ENCODE data around the gene NDUFS6.

GRCh38 chr5:1757511-1757910 is 43.7 kb upstream of the NDUFS6 start:
- TF ChIP-seq POLR2A (IDR thresholded peaks at IDR 0.05) (no peak), POLR2AphosphoS5 (IDR thresholded peaks at IDR 0.05) (no peak)
- TF ChIP-seq, protein P1, sequence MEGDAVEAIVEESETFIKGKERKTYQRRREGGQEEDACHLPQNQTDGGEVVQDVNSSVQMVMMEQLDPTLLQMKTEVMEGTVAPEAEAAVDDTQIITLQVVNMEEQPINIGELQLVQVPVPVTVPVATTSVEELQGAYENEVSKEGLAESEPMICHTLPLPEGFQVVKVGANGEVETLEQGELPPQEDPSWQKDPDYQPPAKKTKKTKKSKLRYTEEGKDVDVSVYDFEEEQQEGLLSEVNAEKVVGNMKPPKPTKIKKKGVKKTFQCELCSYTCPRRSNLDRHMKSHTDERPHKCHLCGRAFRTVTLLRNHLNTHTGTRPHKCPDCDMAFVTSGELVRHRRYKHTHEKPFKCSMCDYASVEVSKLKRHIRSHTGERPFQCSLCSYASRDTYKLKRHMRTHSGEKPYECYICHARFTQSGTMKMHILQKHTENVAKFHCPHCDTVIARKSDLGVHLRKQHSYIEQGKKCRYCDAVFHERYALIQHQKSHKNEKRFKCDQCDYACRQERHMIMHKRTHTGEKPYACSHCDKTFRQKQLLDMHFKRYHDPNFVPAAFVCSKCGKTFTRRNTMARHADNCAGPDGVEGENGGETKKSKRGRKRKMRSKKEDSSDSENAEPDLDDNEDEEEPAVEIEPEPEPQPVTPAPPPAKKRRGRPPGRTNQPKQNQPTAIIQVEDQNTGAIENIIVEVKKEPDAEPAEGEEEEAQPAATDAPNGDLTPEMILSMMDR (IDR thresholded peaks at IDR 0.05 in 8 of 11, conservative IDR thresholded peaks at IDR 0.05 in 3 of 11): no peak
